Hepatocyte (in vitro differentiated cells): ENCODE results near the gene SEMA5A. TPM values are rescaled to one million over a fixed set of nuclear protein-coding genes. Genes with fewer than 3 reads are reported as not detected.

Experiments used
- DNase-seq: peaks from one replicate; pipeline ENCODE4 v3.0.0-alpha.2; 2016; ENCODE audit warnings: low spot score
- H2AFZ ChIP-seq: fragments of 200-600 bp; sonication (generic); 2 replicates; pipeline ENCODE4 v1.6.0; 2016; ENCODE audit warnings: antibody characterized with exemption, mild to moderate bottlenecking
- H3K27ac ChIP-seq: fragments of 200-600 bp; sonication (generic); 2 replicates; pipeline ENCODE4 v1.5.1; 2016; ENCODE audit warnings: mild to moderate bottlenecking
- H3K27me3 ChIP-seq: fragments of 200-600 bp; sonication (generic); 2 replicates; pipeline ENCODE4 v1.6.1; 2016
- H3K36me3 ChIP-seq: fragments of 200-600 bp; sonication (generic); replicated peaks from 2 replicates; pipeline ENCODE4 v1.5.1; 2016; ENCODE audit warnings: low read depth; ENCODE audit not compliant: insufficient read depth
- H3K4me1 ChIP-seq: fragments of 200-600 bp; sonication (generic); 2 replicates; pipeline ENCODE4 v1.5.1; 2016; ENCODE audit warnings: mild to moderate bottlenecking, moderate library complexity; ENCODE audit not compliant: insufficient read depth
- H3K4me2 ChIP-seq: fragments of 200-600 bp; sonication (generic); 2 replicates; pipeline ENCODE4 v1.6.0; 2016
- H3K4me3 ChIP-seq: fragments of 200-600 bp; sonication (generic); 2 replicates; pipeline ENCODE4 v1.5.1; 2016; ENCODE audit warnings: mild to moderate bottlenecking
- H3K79me2 ChIP-seq: fragments of 200-600 bp; sonication (generic); 2 replicates; pipeline ENCODE4 v1.6.0; 2017; ENCODE audit warnings: mild to moderate bottlenecking
- H3K9me2 ChIP-seq: fragments of 200-600 bp; sonication (generic); replicated peaks from 2 replicates; pipeline ENCODE4 v1.6.0; 2017; ENCODE audit warnings: mild to moderate bottlenecking; ENCODE audit not compliant: insufficient read depth
- H3K9me3 ChIP-seq: fragments of 200-600 bp; sonication (generic); 2 replicates; pipeline ENCODE4 v1.5.1; 2016; ENCODE audit warnings: low read depth, mild to moderate bottlenecking
- H4K20me1 ChIP-seq: fragments of 200-600 bp; sonication (generic); 2 replicates; pipeline ENCODE4 v1.6.0; 2016; ENCODE audit warnings: mild to moderate bottlenecking; ENCODE audit not compliant: insufficient read depth, poor library complexity, severe bottlenecking
- CTCF ChIP-seq: fragments of 200-600 bp; sonication (generic); IDR thresholded peaks from 2 replicates; pipeline ENCODE4 v1.5.1; 2016; ENCODE audit warnings: antibody characterized with exemption, mild to moderate bottlenecking; ENCODE audit not compliant: poor library complexity
- EZH2 ChIP-seq: fragments of 200-600 bp; sonication (generic); IDR thresholded peaks from 2 replicates; pipeline ENCODE4 v1.6.1; 2016; ENCODE audit warnings: antibody characterized with exemption, mild to moderate bottlenecking, borderline replicate concordance
- EZH2phosphoT487 ChIP-seq: fragments of 200-600 bp; sonication (generic); IDR thresholded peaks from one replicate; pipeline ENCODE4 v1.6.1; 2018; ENCODE audit warnings: antibody characterized with exemption, mild to moderate bottlenecking, low read depth, moderate library complexity; ENCODE audit not compliant: unreplicated experiment, severe bottlenecking
- WGBS: methylation state at CpG from one replicate; pipeline ENCODE4 v1.1.6; 2016; ENCODE audit warnings: low lambda C conversion rate; ENCODE audit errors: missing lambda C conversion rate; 5-methylcytosine and 5-hydroxymethylcytosine counted together
- polyA plus RNA-seq: library from polyadenylated mRNA; unstranded; fragments of >200 nt; fragmentation: Nextera tagmentation; extraction: Ambion mirVana; gene quantifications from 2 replicates; pipeline ENCODE4 v1.2.1, GENCODE V29; 2016
- total RNA-seq: library from RNA; depleted of rRNA; stranded (reverse); fragments of >200 nt; gene quantifications from 2 replicates; pipeline ENCODE4 v1.2.3, GENCODE V29; 2014

The SEMA5A gene
- total and polyA plus RNA-seq, 2 experiments from 2014 or later, result 10.7 to 21.7 TPM

DNA sequence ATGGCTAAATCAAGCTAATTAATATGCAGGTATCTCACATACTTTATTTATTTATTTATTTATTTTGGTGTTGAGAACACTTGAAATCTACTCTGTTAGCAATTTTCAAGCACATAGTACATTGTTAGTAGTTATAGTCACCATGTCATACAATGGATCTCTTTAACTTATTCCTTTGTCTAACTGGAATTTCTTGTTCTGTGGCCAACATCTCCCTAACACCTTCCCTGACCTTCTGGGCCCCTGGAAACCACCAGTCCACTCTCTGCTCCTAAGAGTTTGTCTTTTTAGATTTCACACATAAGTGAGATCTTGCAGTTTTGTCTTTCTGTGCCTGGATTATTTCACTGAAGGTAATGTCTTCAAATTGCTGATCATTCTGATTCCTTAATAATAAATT, 229.1 kb downstream of the SEMA5A start:
- TF ChIP-seq CTCF (no peak), EZH2 (no peak), EZH2phosphoT487 (no peak)
- H2AFZ ChIP-seq, result no peak overlapping the region
- H3K4me3 ChIP-seq, result no peak overlapping the region
- H3K79me2 ChIP-seq, result no peaks in the 10 kb centered on the region
- no peaks in the 10 kb centered on the region for H4K20me1 ChIP-seq
- no peaks in the 10 kb centered on the region for H3K9me2 ChIP-seq
- no peaks in the 10 kb centered on the region for H3K9me3 ChIP-seq
- H3K4me2 ChIP-seq, result no peak overlapping the region
- DNase-seq, result no peak
- H3K27me3 ChIP-seq, result no peaks in the 10 kb centered on the region
- no peaks in the 10 kb centered on the region for H3K36me3 ChIP-seq
- no peak overlapping the region for H3K27ac ChIP-seq
- no peaks in the 10 kb centered on the region for H3K4me1 ChIP-seq

GRCh38 chr5:9316041-9316440, 229.8 kb downstream of the SEMA5A start:
- H3K27me3 ChIP-seq, result no peaks in the 10 kb centered on the region
- H3K27ac ChIP-seq, result no peak overlapping the region
- no peaks in the 10 kb centered on the region for H3K9me2 ChIP-seq
- no peaks in the 10 kb centered on the region for H3K79me2 ChIP-seq
- H3K4me2 ChIP-seq, result no peak overlapping the region
- no peak overlapping the region for H3K4me3 ChIP-seq
- no peak for TF ChIP-seq EZH2
- TF ChIP-seq CTCF, result no peak
- no peak for TF ChIP-seq EZH2phosphoT487
- no peak overlapping the region for H2AFZ ChIP-seq
- no peaks in the 10 kb centered on the region for H4K20me1 ChIP-seq
- no peaks in the 10 kb centered on the region for H3K4me1 ChIP-seq
- WGBS, result 76% methylated on average over 3 of the region's 3 CpGs
- no peaks in the 10 kb centered on the region for H3K9me3 ChIP-seq
- no peaks in the 10 kb centered on the region for H3K36me3 ChIP-seq
- DNase-seq, result no peak

GRCh38 chr5:9314558-9314957, 231.3 kb downstream of the SEMA5A start:
- H3K27ac ChIP-seq, result no peak overlapping the region
- H3K4me2 ChIP-seq, result no peak overlapping the region
- H2AFZ ChIP-seq, result no peak overlapping the region
- WGBS, result 83% methylated on average over 6 of the region's 6 CpGs
- H3K36me3 ChIP-seq, result no peaks in the 10 kb centered on the region
- no peaks in the 10 kb centered on the region for H3K27me3 ChIP-seq
- H3K9me2 ChIP-seq, result no peaks in the 10 kb centered on the region
- H4K20me1 ChIP-seq, result no peaks in the 10 kb centered on the region
- H3K79me2 ChIP-seq, result no peaks in the 10 kb centered on the region
- H3K4me3 ChIP-seq, result no peak overlapping the region
- no peaks in the 10 kb centered on the region for H3K4me1 ChIP-seq
- H3K9me3 ChIP-seq, result no peaks in the 10 kb centered on the region
- TF ChIP-seq EZH2 (no peak), EZH2phosphoT487 (no peak), CTCF (no peak)
- DNase-seq, result no peak

DNA sequence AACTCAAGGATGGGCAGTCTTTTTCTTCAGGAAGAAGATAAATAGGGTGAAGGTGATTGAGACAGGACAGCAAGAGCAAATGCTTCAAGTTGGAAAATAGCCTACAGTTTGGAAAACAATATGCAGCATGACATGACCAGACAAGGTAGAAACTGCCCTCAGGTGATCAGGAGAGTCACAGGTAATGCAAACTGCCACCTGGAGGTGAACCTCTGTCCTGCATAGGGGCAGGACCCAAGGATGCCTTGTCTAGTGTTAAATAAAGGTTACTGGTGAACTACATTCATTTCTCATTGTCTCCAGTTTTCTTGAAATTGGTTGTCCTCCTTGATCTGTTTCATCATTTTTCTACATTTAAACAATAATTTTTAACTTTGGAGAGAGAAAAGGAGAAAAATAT, 232.1 kb downstream of the SEMA5A start:
- H3K4me2 ChIP-seq, result no peak overlapping the region
- DNase-seq, result no peak
- no peaks in the 10 kb centered on the region for H3K36me3 ChIP-seq
- no peak overlapping the region for H3K27ac ChIP-seq
- TF ChIP-seq CTCF (no peak), EZH2 (no peak), EZH2phosphoT487 (no peak)
- no peaks in the 10 kb centered on the region for H3K4me1 ChIP-seq
- no peak overlapping the region for H2AFZ ChIP-seq
- H3K4me3 ChIP-seq, result no peak overlapping the region
- H3K9me2 ChIP-seq, result no peaks in the 10 kb centered on the region
- H3K79me2 ChIP-seq, result no peaks in the 10 kb centered on the region
- H3K27me3 ChIP-seq, result no peaks in the 10 kb centered on the region
- no peaks in the 10 kb centered on the region for H3K9me3 ChIP-seq
- H4K20me1 ChIP-seq, result no peaks in the 10 kb centered on the region
